HG03432 (cell line): ENCODE data around the gene PCDHB10.

Experiments
- ATAC-seq: cut with Tn5 transposase; IDR thresholded peaks from one replicate; pipeline ENCODE4 v1.9.1; 2021; ENCODE audit warnings: mild to moderate bottlenecking, moderate library complexity; ENCODE audit not compliant: unreplicated experiment

Gene PCDHB10

DNA sequence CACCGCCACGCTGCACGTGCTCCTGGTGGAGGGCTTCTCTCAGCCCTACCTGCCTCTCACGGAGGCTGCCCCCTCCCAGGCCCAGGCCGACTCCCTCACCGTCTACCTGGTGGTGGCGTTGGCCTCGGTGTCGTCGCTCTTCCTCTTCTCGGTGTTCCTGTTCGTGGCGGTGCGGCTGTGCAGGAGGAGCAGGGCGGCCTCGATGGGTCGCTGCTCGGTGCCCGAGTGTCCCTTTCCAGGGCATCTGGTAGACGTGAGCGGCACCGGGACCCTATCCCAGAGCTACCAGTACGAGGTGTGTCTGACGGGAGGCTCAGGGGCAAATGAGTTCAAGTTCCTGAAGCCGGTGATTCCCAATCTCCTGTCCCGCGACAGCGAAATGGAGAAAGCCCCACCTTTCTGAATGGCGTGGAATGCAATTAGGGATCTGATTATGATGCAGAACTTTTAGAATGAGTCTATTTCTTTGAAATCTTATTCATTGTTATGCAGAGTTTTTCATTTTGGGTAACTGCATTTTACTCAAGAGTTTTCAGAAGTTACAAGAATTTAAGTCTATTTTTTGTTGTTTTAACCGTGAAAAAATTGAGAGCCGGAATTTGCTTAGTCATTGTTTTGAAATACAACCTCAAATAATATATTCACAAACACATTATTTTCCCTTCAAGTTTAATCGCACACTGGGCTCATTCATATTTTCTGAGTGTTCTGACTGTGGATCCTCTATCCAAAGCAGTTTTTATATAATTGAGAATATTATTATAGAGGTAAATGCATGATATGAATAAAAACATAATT, 44.6 kb downstream of the PCDHB10 start:
- ATAC-seq = no peak

DNA sequence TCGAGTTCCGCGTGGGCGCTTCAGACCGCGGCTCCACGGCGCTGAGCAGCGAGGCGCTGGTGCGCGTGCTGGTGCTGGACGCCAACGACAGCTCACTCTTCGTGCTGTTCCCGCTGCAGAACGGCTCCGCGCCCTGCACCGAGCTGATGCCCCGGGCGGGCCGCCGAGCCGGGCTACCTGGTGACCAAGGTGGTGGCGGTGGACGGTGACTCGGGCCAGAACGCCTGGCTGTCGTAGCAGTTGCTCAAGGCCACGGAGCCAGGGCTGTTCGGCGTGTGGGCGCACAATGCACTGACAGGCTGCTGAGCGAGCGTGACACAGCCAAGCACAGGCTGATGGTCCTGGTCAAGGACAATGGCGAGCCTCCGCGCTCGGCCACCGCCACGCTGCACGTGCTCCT, 49.3 kb downstream of the PCDHB10 start:
- ATAC-seq = no peak
